ENCODE measurements around the gene EIF1. TPM values are rescaled to one million over a fixed set of nuclear protein-coding genes. Genes with fewer than 3 reads are reported as not detected.
A peak's percentile ranks its signal among the peaks of the same experiment; 100 is the strongest.

Gene EIF1

Small RNA genes within 50 kb of the gene (small RNA-seq; reads per million reads assigned to genes)
- gene RN7SL399P (ENCODE audit: low read depth) (not detected), gene RNA5SP442 (ENCODE audit: low read depth) (3.5 reads per million, percentile 27 among the genes with 10 or more reads in this experiment)

All from mesenchymal stem cell (in vitro differentiated cells and primary cell).